Neural cell (in vitro differentiated cells): ENCODE results near the gene TSPEAR. TPM values are rescaled to one million over a fixed set of nuclear protein-coding genes. Genes with fewer than 3 reads are reported as not detected.

ENCODE experiments used
- H2AFZ ChIP-seq: fragments of 200-600, 300-800 bp; sonication (generic), shearing (Covaris generic); 2 replicates; pipeline ENCODE4 v1.6.0; 2014; ENCODE audit warnings: low read depth, mild to moderate bottlenecking, antibody characterized with exemption, low read length, moderate library complexity
- H3F3A ChIP-seq: fragments of 200-600 bp; shearing (Covaris generic); 2 replicates; pipeline ENCODE4 v1.6.1; 2016; ENCODE audit warnings: mild to moderate bottlenecking, moderate library complexity, mixed read lengths, antibody characterized with exemption, low read length; ENCODE audit not compliant: insufficient read depth, poor library complexity, severe bottlenecking
- H3K27ac ChIP-seq: fragments of 200-600, 300-800 bp; sonication (generic), shearing (Covaris generic); 2 replicates; pipeline ENCODE4 v1.5.1; 2014; ENCODE audit warnings: mild to moderate bottlenecking, low read length, moderate library complexity
- H3K27me3 ChIP-seq: fragments of 300-800, 200-600 bp; sonication (generic), shearing (Covaris generic); 2 replicates; pipeline ENCODE4 v1.6.0; 2014; ENCODE audit warnings: mild to moderate bottlenecking, low read depth, low read length, moderate library complexity; ENCODE audit not compliant: insufficient read depth
- H3K36me3 ChIP-seq: fragments of 300-800, 200-600 bp; sonication (generic), shearing (Covaris generic); 2 replicates; pipeline ENCODE4 v1.5.1; 2014; ENCODE audit warnings: mild to moderate bottlenecking, antibody characterized with exemption, low read length, moderate library complexity; ENCODE audit not compliant: insufficient read depth
- H3K4me2 ChIP-seq: fragments of 300-800, 200-600 bp; sonication (generic), shearing (Covaris generic); 2 replicates; pipeline ENCODE4 v1.6.0; 2014; ENCODE audit warnings: mild to moderate bottlenecking, low read length
- H3K4me3 ChIP-seq: fragments of 300-800, 200-600 bp; sonication (generic), shearing (Covaris generic); 2 replicates; pipeline ENCODE4 v1.5.1; 2014; ENCODE audit warnings: mild to moderate bottlenecking, low read length, moderate library complexity
- H3K79me2 ChIP-seq: fragments of 200-600 bp; shearing (Covaris generic); replicated peaks from 2 replicates; pipeline ENCODE4 v1.6.0; 2014; ENCODE audit warnings: mild to moderate bottlenecking, low read length, moderate library complexity; ENCODE audit not compliant: insufficient read depth
- H3K9ac ChIP-seq: fragments of 300-800, 200-600 bp; sonication (generic), shearing (Covaris generic); 2 replicates; pipeline ENCODE4 v1.6.1; 2016; ENCODE audit warnings: mild to moderate bottlenecking, low read length, mixed read lengths
- H3K9me2 ChIP-seq: fragments of 200-600 bp; shearing (Covaris generic); 2 replicates; pipeline ENCODE4 v1.6.1; 2016; ENCODE audit warnings: mild to moderate bottlenecking, low read length, mixed read lengths; ENCODE audit not compliant: insufficient read depth
- H3K9me3 ChIP-seq: fragments of 200-600, 300-800 bp; sonication (generic), shearing (Covaris generic); 2 replicates; pipeline ENCODE4 v1.6.1; 2016; ENCODE audit warnings: mild to moderate bottlenecking, mixed run types, low read length, moderate library complexity, mixed read lengths
- H4K20me1 ChIP-seq: fragments of 200-600 bp; shearing (Covaris generic); 2 replicates; pipeline ENCODE4 v1.6.1; 2016; ENCODE audit warnings: mild to moderate bottlenecking, mixed run types; ENCODE audit not compliant: insufficient read depth
- EP300 ChIP-seq: fragments of 450-650 bp; conservative IDR thresholded peaks from 2 replicates; pipeline ENCODE4 v1.6.1; 2014; ENCODE audit warnings: antibody characterized with exemption, mild to moderate bottlenecking, moderate library complexity; ENCODE audit not compliant: poor library complexity, severe bottlenecking
- EZH2 ChIP-seq: fragments of 200-600, 300-800 bp; shearing (Covaris generic), sonication (generic); IDR thresholded peaks from 2 replicates; pipeline ENCODE4 v1.6.1; 2014; ENCODE audit warnings: antibody characterized with exemption, low read length, borderline replicate concordance, mild to moderate bottlenecking; ENCODE audit not compliant: insufficient read depth, poor library complexity, severe bottlenecking
- MXI1 ChIP-seq: fragments of 450-650 bp; conservative IDR thresholded peaks from 2 replicates; pipeline ENCODE4 v1.6.1; 2014; ENCODE audit warnings: antibody characterized with exemption, mild to moderate bottlenecking; ENCODE audit not compliant: poor library complexity, severe bottlenecking
- POLR2AphosphoS5 ChIP-seq: IDR thresholded peaks from 2 replicates; pipeline ENCODE4 v1.6.1; 2012
- RAD21 ChIP-seq: fragments of 450-650 bp; conservative IDR thresholded peaks from 2 replicates; pipeline ENCODE4 v1.6.1; 2014; ENCODE audit warnings: antibody characterized with exemption, mild to moderate bottlenecking, moderate library complexity
- SMC3 ChIP-seq: fragments of 450-650 bp; conservative IDR thresholded peaks from 2 replicates; pipeline ENCODE4 v1.6.1; 2014; ENCODE audit warnings: antibody characterized with exemption, mild to moderate bottlenecking, moderate library complexity; ENCODE audit not compliant: poor library complexity
- TAF1 ChIP-seq: IDR thresholded peaks from 2 replicates; pipeline ENCODE4 v1.6.1; 2012; ENCODE audit warnings: low read depth
- polyA plus RNA-seq: library from polyadenylated mRNA; depleted of rRNA; stranded (reverse); fragments of >200 nt; gene quantifications from 2 replicates; pipeline ENCODE4 v1.2.3, GENCODE V29; 2014
- TF ChIP-seq, protein P1 (sequence below): IDR thresholded peaks from 2 replicates; pipeline ENCODE4 v1.6.1; 2012; ENCODE audit warnings: borderline replicate concordance
- TF ChIP-seq, protein P2 (sequence below): fragments of 450-650 bp; IDR thresholded peaks from 2 replicates; pipeline ENCODE4 v1.5.1; 2014; ENCODE audit warnings: antibody characterized with exemption, mild to moderate bottlenecking, moderate library complexity; ENCODE audit not compliant: poor library complexity, severe bottlenecking

The TSPEAR gene
- polyA plus RNA-seq, 1 donor from 2014 or later: 0.19 TPM

DNA sequence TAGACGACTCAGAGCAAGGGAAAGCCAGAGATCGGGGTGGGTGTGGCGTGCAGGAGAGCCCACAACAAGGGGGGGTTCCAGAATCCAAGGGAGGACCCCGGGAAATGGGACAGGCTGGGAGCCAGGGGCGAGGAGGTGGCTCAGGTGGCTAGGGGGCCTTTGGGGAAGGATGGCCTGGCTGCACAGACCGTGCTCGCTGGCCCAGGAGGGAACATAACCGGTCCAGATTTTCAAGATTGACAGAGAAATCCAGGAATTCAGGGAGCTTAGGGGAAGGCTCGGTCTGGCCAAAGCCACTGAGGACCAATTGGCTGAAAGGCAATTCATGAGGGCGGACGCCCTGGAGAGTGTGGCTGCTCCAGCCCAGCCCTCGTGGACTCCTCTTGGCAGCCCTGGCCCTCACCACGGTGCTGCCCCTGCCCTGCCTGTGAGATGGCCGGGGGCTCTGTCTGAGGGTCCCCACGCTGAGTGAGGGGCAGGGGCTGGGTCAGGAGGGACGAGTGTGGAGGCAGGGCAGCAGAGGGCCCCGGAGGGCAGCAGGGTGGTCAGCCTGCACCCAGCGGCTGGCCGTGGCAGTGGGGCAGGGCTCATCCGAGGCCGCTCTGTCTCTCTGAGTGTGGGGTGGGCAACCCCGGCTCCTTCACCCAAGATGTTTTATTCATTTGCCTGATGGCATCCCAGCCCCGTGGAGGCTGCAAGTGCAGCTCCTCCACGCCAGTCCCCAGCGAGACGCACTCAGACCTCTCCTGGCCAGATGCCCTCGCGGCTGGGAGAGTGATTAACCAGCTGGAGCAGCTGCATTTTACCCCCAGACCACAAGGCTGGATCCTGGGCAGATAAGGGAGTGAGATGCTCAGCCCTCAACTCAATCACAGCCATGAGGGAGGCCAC lies 261.7 kb downstream of the TSPEAR start:
- no peak for TF ChIP-seq SMC3
- no peak for TF ChIP-seq POLR2AphosphoS5
- no peak for TF ChIP-seq RAD21
- TF ChIP-seq, protein P1, sequence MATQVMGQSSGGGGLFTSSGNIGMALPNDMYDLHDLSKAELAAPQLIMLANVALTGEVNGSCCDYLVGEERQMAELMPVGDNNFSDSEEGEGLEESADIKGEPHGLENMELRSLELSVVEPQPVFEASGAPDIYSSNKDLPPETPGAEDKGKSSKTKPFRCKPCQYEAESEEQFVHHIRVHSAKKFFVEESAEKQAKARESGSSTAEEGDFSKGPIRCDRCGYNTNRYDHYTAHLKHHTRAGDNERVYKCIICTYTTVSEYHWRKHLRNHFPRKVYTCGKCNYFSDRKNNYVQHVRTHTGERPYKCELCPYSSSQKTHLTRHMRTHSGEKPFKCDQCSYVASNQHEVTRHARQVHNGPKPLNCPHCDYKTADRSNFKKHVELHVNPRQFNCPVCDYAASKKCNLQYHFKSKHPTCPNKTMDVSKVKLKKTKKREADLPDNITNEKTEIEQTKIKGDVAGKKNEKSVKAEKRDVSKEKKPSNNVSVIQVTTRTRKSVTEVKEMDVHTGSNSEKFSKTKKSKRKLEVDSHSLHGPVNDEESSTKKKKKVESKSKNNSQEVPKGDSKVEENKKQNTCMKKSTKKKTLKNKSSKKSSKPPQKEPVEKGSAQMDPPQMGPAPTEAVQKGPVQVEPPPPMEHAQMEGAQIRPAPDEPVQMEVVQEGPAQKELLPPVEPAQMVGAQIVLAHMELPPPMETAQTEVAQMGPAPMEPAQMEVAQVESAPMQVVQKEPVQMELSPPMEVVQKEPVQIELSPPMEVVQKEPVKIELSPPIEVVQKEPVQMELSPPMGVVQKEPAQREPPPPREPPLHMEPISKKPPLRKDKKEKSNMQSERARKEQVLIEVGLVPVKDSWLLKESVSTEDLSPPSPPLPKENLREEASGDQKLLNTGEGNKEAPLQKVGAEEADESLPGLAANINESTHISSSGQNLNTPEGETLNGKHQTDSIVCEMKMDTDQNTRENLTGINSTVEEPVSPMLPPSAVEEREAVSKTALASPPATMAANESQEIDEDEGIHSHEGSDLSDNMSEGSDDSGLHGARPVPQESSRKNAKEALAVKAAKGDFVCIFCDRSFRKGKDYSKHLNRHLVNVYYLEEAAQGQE: no peak
- no peak overlapping the region for H3K4me3 ChIP-seq
- H3F3A ChIP-seq: no peaks in the 10 kb centered on the region

DNA sequence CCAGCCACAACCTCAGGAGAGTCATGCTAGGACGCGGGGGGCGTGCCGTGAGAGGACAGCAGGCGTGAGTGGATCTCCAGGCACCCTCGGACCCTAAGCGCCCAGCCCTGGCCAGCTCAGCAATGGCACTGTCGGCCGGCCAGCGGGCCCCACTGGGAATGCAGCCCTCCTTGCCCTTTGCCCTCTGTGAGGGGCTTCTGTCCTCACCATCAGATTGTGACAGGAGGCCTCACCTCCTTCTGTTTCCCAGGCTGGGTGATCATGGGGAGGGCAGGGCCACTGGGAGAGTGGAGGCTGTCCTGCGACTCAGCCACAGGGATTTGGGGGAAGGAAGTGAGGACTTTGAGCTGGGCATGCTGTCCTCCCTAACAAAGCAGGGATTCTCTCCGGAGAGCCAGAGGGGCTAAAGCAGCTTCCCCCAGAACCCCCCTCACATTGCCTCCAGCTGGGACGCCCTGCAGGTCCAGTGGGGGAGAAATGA lies 262.7 kb downstream of the TSPEAR start:
- Histone ChIP-seq H3K4me3 (no peak overlapping the region), H3K4me2 (no peak overlapping the region), H3K27me3 (no peaks in the 10 kb centered on the region), H3K79me2 (no peaks in the 10 kb centered on the region), H3K9me2 (no peaks in the 10 kb centered on the region), H3F3A (no peaks in the 10 kb centered on the region), H3K9me3 (peaks cover under 1% of the 10 kb centered on the region), H3K27ac (no peak overlapping the region), H3K36me3 (no peaks in the 10 kb centered on the region), H4K20me1 (no peaks in the 10 kb centered on the region), H3K9ac (no peak overlapping the region), H2AFZ (no peak overlapping the region)
- TF ChIP-seq EP300 (no peak), MXI1 (no peak), POLR2AphosphoS5 (no peak), EZH2 (no peak), TAF1 (no peak), RAD21 (no peak), SMC3 (no peak)
- TF ChIP-seq, protein P2, sequence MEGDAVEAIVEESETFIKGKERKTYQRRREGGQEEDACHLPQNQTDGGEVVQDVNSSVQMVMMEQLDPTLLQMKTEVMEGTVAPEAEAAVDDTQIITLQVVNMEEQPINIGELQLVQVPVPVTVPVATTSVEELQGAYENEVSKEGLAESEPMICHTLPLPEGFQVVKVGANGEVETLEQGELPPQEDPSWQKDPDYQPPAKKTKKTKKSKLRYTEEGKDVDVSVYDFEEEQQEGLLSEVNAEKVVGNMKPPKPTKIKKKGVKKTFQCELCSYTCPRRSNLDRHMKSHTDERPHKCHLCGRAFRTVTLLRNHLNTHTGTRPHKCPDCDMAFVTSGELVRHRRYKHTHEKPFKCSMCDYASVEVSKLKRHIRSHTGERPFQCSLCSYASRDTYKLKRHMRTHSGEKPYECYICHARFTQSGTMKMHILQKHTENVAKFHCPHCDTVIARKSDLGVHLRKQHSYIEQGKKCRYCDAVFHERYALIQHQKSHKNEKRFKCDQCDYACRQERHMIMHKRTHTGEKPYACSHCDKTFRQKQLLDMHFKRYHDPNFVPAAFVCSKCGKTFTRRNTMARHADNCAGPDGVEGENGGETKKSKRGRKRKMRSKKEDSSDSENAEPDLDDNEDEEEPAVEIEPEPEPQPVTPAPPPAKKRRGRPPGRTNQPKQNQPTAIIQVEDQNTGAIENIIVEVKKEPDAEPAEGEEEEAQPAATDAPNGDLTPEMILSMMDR: no peak
- TF ChIP-seq, protein P1: no peak

More for the DNA sequence above, 261.7 kb downstream of the TSPEAR start:
- H4K20me1 ChIP-seq: no peaks in the 10 kb centered on the region
- no peaks in the 10 kb centered on the region for H3K27me3 ChIP-seq
- H3K36me3 ChIP-seq: no peaks in the 10 kb centered on the region
- no peaks in the 10 kb centered on the region for H3K9me2 ChIP-seq
- no peak overlapping the region for H3K4me2 ChIP-seq
- no peak overlapping the region for H3K27ac ChIP-seq
- H3K9ac ChIP-seq: no peak overlapping the region
- H2AFZ ChIP-seq: no peak overlapping the region
- no peaks in the 10 kb centered on the region for H3K79me2 ChIP-seq
- peaks cover 5% of the 10 kb centered on the region for H3K9me3 ChIP-seq
